HepG2 (cell line): Measurements from ENCODE around the gene CCNQ. TPM values are rescaled to one million over a fixed set of nuclear protein-coding genes. Genes with fewer than 3 reads are reported as not detected.
A peak's percentile ranks its signal among the peaks of the same experiment; 100 is the strongest.

Experiments used
- ATF7-NPFF ChIP-seq: sonication (generic); formaldehyde crosslinking; IDR thresholded peaks from 2 replicates; pipeline ENCODE4 v1.8.1; 2023; ENCODE audit warnings: mild to moderate bottlenecking, low read depth, missing genetic modification reagents, moderate library complexity
- CREM ChIP-seq, 2 experiments: sonication (generic) in 1 of 2; formaldehyde crosslinking in 1 of 2; IDR thresholded peaks; 2 replicates each; pipeline versions ENCODE4 v1.4.0 to v1.6.1; 2016 to 2020; ENCODE audit warnings: antibody characterized with exemption in 1 of 2, mild to moderate bottlenecking in 1 of 2, missing genetic modification reagents in 1 of 2
- FOXK1 ChIP-seq: sonication (generic); formaldehyde crosslinking; IDR thresholded peaks from 2 replicates; pipeline ENCODE4 v1.4.0; 2020; ENCODE audit warnings: low read depth, missing genetic modification reagents, borderline replicate concordance
- HNRNPL ChIP-seq: fragments of 200-400 bp; formaldehyde crosslinking; IDR thresholded peaks from 2 replicates; pipeline ENCODE4 v1.6.1; 2017; ENCODE audit warnings: mild to moderate bottlenecking, low read depth, low read length
- KAT7 ChIP-seq: IDR thresholded peaks from 2 replicates; pipeline ENCODE4 v1.6.1; 2018; ENCODE audit warnings: borderline replicate concordance, missing compliant biosample characterization
- KDM4B ChIP-seq: sonication (generic); formaldehyde crosslinking; IDR thresholded peaks from 2 replicates; pipeline ENCODE4 v1.4.0; 2020; ENCODE audit warnings: missing genetic modification reagents
- KLF9 ChIP-seq: IDR thresholded peaks from 2 replicates; pipeline ENCODE4 v1.6.1; 2016; ENCODE audit warnings: low read depth
- MAFK ChIP-seq, 2 experiments: IDR thresholded peaks in 1 of 2; conservative IDR thresholded peaks in 1 of 2; 2 replicates each; pipeline ENCODE4 v1.6.1; 2011; ENCODE audit warnings: improper control_type of control experiment in 2 of 2, low read length in 2 of 2
- RAD21 ChIP-seq: fragments of 450-650 bp; formaldehyde crosslinking; IDR thresholded peaks from 2 replicates; pipeline ENCODE4 v1.5.0; 2020; ENCODE audit warnings: mild to moderate bottlenecking
- REXO4 ChIP-seq: sonication (generic); formaldehyde crosslinking; IDR thresholded peaks from 2 replicates; pipeline ENCODE4 v1.8.0; 2022; ENCODE audit warnings: missing genetic modification reagents, mild to moderate bottlenecking, borderline replicate concordance
- SRSF4 ChIP-seq: fragments of 200-400 bp; formaldehyde crosslinking; IDR thresholded peaks from one replicate; pipeline ENCODE4 v1.6.1; 2018; ENCODE audit warnings: mild to moderate bottlenecking, low read depth, low read length, moderate library complexity; ENCODE audit not compliant: poor library complexity, severe bottlenecking
- ZBTB38 ChIP-seq: sonication (generic); formaldehyde crosslinking; IDR thresholded peaks from 2 replicates; pipeline ENCODE4 v1.5.1; 2020; ENCODE audit warnings: mild to moderate bottlenecking, missing genetic modification reagents
- ZNF652 ChIP-seq: IDR thresholded peaks from 2 replicates; pipeline ENCODE4 v1.6.1; 2016; ENCODE audit warnings: low read depth, borderline replicate concordance
- polyA plus RNA-seq, 8 experiments: library from polyadenylated mRNA; depleted of rRNA in 3 of 8; stranded (reverse) in 7 of 8; unstranded in 1 of 8; fragments of >200 nt; fragmentation: Illumina TruSeq in 4 of 8; extraction: Trizol in 4 of 8; gene quantifications; 2 replicates each; pipeline versions ENCODE4 v1.2.1 to v1.2.3, GENCODE V29; 2011 to 2016; ENCODE audit warnings: low read depth in 4 of 8, missing spikeins in 1 of 8, mixed read lengths in 1 of 8; ENCODE audit not compliant: insufficient read depth in 1 of 8
- total RNA-seq, 5 experiments: library from RNA; depleted of rRNA; stranded (reverse); fragments of >200 nt; fragmentation: Illumina TruSeq; extraction: Trizol; gene quantifications; 2 replicates each; pipeline ENCODE4 v1.2.3, GENCODE V29; 2016; ENCODE audit warnings: low read depth in 1 of 5
- TF ChIP-seq, protein P1 (sequence below), 2 experiments: IDR thresholded peaks; 2 replicates each; pipeline ENCODE4 v1.6.1; 2011 to 2012; ENCODE audit warnings: low read length in 2 of 2, borderline replicate concordance in 1 of 2, low read depth in 1 of 2, mild to moderate bottlenecking in 1 of 2, moderate library complexity in 1 of 2
- TF ChIP-seq, protein P2 (sequence below): sonication (generic); formaldehyde crosslinking; IDR thresholded peaks from 2 replicates; pipeline ENCODE4 v1.5.0; 2020; ENCODE audit warnings: mild to moderate bottlenecking, missing genetic modification reagents, moderate library complexity
- TF ChIP-seq, protein P3 (sequence below): sonication (generic); formaldehyde crosslinking; IDR thresholded peaks from 2 replicates; pipeline ENCODE4 v1.4.0; 2020; ENCODE audit warnings: mild to moderate bottlenecking, missing genetic modification reagents
- TF ChIP-seq, protein P4 (sequence below), 2 experiments: sonication (generic) in 1 of 2; formaldehyde crosslinking in 1 of 2; IDR thresholded peaks; 2 replicates each; pipeline versions ENCODE4 v1.4.0 to v1.6.1; 2018 to 2020; ENCODE audit warnings: missing genetic modification reagents in 2 of 2, borderline replicate concordance in 1 of 2, low read depth in 1 of 2, mild to moderate bottlenecking in 1 of 2, missing biosample characterization in 1 of 2

Gene CCNQ
- total and polyA plus RNA-seq, 2 of the 13 experiments (the other 11 are each of a cell fraction or from before 2014, with no cell fraction given), result 15.0 to 25.5 TPM

DNA sequence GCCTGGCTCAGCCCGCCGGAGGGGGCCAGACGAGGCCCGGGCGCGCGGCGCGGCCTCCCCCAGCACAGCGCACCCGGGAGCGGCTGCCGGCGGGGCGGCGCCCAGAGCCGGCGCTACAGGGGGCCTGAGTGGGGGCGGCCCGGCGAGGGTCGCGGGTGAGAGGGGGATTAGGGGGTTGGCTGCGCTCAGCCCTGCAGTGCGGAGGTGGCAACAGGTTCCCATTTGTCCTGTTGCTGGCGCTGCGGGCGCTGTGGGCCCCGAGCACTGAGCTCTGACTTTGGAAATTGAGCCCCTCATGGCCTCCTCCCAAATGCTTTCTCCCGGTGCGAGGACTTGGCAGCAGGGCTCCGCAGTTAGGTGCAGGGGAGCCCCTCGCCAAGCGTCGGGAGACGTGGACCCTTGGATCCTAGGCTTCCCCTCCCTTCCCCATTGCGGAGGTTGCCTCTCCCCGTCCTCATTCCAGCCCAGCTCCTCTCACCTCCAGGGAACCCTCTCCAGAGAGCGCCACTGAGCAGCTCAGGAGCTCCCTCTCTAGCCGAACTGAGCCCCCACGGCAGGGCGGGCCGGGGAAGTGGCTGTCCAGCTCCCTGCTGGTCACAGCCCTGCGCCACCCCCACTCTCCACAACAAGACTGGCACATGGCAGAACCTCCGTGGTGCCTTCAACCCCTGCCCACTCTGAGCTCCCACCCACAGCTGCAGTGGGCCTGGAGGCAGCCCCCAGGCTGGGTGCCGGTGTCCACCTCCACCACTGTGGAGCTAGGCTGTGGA is 45.6 kb upstream of the CCNQ start (continued):
- TF ChIP-seq, protein P1, sequence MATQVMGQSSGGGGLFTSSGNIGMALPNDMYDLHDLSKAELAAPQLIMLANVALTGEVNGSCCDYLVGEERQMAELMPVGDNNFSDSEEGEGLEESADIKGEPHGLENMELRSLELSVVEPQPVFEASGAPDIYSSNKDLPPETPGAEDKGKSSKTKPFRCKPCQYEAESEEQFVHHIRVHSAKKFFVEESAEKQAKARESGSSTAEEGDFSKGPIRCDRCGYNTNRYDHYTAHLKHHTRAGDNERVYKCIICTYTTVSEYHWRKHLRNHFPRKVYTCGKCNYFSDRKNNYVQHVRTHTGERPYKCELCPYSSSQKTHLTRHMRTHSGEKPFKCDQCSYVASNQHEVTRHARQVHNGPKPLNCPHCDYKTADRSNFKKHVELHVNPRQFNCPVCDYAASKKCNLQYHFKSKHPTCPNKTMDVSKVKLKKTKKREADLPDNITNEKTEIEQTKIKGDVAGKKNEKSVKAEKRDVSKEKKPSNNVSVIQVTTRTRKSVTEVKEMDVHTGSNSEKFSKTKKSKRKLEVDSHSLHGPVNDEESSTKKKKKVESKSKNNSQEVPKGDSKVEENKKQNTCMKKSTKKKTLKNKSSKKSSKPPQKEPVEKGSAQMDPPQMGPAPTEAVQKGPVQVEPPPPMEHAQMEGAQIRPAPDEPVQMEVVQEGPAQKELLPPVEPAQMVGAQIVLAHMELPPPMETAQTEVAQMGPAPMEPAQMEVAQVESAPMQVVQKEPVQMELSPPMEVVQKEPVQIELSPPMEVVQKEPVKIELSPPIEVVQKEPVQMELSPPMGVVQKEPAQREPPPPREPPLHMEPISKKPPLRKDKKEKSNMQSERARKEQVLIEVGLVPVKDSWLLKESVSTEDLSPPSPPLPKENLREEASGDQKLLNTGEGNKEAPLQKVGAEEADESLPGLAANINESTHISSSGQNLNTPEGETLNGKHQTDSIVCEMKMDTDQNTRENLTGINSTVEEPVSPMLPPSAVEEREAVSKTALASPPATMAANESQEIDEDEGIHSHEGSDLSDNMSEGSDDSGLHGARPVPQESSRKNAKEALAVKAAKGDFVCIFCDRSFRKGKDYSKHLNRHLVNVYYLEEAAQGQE (IDR thresholded peaks at IDR 0.05; ENCODE audit: borderline replicate concordance in 1 of 2, low read depth in 1 of 2, low read length in 2 of 2), result peak in 1 of 2 experiments; percentile 6; a peak in 1 of 4 replicates
- TF ChIP-seq KAT7 (CRISPR knock-in tag), result peak; percentile 38; the same call in 1 of the 2 replicates
- TF ChIP-seq RAD21 (CRISPR knock-in tag), result peak; percentile 40; the same call in 1 of the 2 replicates
- TF ChIP-seq, protein P2, sequence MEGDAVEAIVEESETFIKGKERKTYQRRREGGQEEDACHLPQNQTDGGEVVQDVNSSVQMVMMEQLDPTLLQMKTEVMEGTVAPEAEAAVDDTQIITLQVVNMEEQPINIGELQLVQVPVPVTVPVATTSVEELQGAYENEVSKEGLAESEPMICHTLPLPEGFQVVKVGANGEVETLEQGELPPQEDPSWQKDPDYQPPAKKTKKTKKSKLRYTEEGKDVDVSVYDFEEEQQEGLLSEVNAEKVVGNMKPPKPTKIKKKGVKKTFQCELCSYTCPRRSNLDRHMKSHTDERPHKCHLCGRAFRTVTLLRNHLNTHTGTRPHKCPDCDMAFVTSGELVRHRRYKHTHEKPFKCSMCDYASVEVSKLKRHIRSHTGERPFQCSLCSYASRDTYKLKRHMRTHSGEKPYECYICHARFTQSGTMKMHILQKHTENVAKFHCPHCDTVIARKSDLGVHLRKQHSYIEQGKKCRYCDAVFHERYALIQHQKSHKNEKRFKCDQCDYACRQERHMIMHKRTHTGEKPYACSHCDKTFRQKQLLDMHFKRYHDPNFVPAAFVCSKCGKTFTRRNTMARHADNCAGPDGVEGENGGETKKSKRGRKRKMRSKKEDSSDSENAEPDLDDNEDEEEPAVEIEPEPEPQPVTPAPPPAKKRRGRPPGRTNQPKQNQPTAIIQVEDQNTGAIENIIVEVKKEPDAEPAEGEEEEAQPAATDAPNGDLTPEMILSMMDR (CRISPR knock-in tag), result peak; percentile 59
- no peak for TF ChIP-seq FOXK1 (CRISPR knock-in tag)
- TF ChIP-seq, protein P3, sequence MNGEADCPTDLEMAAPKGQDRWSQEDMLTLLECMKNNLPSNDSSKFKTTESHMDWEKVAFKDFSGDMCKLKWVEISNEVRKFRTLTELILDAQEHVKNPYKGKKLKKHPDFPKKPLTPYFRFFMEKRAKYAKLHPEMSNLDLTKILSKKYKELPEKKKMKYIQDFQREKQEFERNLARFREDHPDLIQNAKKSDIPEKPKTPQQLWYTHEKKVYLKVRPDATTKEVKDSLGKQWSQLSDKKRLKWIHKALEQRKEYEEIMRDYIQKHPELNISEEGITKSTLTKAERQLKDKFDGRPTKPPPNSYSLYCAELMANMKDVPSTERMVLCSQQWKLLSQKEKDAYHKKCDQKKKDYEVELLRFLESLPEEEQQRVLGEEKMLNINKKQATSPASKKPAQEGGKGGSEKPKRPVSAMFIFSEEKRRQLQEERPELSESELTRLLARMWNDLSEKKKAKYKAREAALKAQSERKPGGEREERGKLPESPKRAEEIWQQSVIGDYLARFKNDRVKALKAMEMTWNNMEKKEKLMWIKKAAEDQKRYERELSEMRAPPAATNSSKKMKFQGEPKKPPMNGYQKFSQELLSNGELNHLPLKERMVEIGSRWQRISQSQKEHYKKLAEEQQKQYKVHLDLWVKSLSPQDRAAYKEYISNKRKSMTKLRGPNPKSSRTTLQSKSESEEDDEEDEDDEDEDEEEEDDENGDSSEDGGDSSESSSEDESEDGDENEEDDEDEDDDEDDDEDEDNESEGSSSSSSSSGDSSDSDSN (CRISPR knock-in tag), result peak; percentile 61
- TF ChIP-seq, protein P4, sequence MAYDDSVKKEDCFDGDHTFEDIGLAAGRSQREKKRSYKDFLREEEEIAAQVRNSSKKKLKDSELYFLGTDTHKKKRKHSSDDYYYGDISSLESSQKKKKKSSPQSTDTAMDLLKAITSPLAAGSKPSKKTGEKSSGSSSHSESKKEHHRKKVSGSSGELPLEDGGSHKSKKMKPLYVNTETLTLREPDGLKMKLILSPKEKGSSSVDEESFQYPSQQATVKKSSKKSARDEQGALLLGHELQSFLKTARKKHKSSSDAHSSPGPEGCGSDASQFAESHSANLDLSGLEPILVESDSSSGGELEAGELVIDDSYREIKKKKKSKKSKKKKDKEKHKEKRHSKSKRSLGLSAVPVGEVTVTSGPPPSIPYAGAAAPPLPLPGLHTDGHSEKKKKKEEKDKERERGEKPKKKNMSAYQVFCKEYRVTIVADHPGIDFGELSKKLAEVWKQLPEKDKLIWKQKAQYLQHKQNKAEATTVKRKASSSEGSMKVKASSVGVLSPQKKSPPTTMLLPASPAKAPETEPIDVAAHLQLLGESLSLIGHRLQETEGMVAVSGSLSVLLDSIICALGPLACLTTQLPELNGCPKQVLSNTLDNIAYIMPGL (CRISPR knock-in tag; IDR thresholded peaks at IDR 0.05; ENCODE audit: borderline replicate concordance in 1 of 2, low read depth in 1 of 2), result peak in 1 of 2 experiments; percentile 41; a peak in 2 of 4 replicates
- peak; percentile 28; the same call in 1 of the 2 replicates for TF ChIP-seq ZBTB38
- no peak for TF ChIP-seq CREM (IDR thresholded peaks at IDR 0.05)
- no peak for TF ChIP-seq CREM (CRISPR knock-in tag; IDR thresholded peaks at IDR 0.05)
- TF ChIP-seq HNRNPL, result peak; percentile 81; the same call in 1 of the 2 replicates
- TF ChIP-seq KLF9 (CRISPR knock-in tag), result no peak
- TF ChIP-seq REXO4, result no peak
- TF ChIP-seq SRSF4, result no peak
- no peak for TF ChIP-seq KDM4B
- no peak for TF ChIP-seq ATF7-NPFF
- TF ChIP-seq MAFK (conservative IDR thresholded peaks at IDR 0.05 in 1 of 2, IDR thresholded peaks at IDR 0.05 in 1 of 2; ENCODE audit: low read length in 2 of 2), result no peak
- TF ChIP-seq ZNF652, result no peak
